H1 (cell line): ENCODE data around the gene FCER1A. TPM values are rescaled to one million over a fixed set of nuclear protein-coding genes. Genes with fewer than 3 reads are reported as not detected.

Experiments used
- ATF3 ChIP-seq: IDR thresholded peaks from 2 replicates; pipeline ENCODE4 v1.6.1; 2011; ENCODE audit warnings: low read depth, mild to moderate bottlenecking, low read length; ENCODE audit not compliant: insufficient read depth
- CHD1 ChIP-seq: IDR thresholded peaks from 2 replicates; pipeline ENCODE4 v1.6.1; 2012; ENCODE audit warnings: low read depth, low read length, improper control_type of control experiment
- CHD2 ChIP-seq: IDR thresholded peaks from 2 replicates; pipeline ENCODE4 v1.6.1; 2012; ENCODE audit warnings: low read length, improper control_type of control experiment
- CHD7 ChIP-seq: fragments of 300-600 bp; sonication (generic); IDR thresholded peaks from 2 replicates; pipeline ENCODE4 v1.7.1; 2012; ENCODE audit warnings: low read length, moderate library complexity, mild to moderate bottlenecking, inconsistent platforms; ENCODE audit not compliant: insufficient replicate concordance
- E2F6 ChIP-seq: IDR thresholded peaks from 2 replicates; pipeline ENCODE4 v1.6.1; 2012; ENCODE audit warnings: inconsistent platforms
- FOSL1 ChIP-seq: IDR thresholded peaks from 2 replicates; pipeline ENCODE4 v1.6.1; 2011; ENCODE audit warnings: mild to moderate bottlenecking, low read depth, low read length, moderate library complexity; ENCODE audit not compliant: insufficient read depth
- POLR2A ChIP-seq, 2 experiments: IDR thresholded peaks; 1 replicate in 1 of 2; 2 replicates in 1 of 2; pipeline ENCODE4 v1.6.1; 2011; ENCODE audit warnings: low read depth in 2 of 2, low read length in 2 of 2, mild to moderate bottlenecking in 2 of 2; ENCODE audit errors: control extremely low read depth in 1 of 2
- POLR2AphosphoS5 ChIP-seq: IDR thresholded peaks from 2 replicates; pipeline ENCODE4 v1.6.1; 2011; ENCODE audit warnings: low read depth, low read length
- SUZ12 ChIP-seq: fragments of 200-600 bp; sonication (generic); IDR thresholded peaks from 2 replicates; pipeline ENCODE4 v1.6.1; 2012; ENCODE audit warnings: mild to moderate bottlenecking, inconsistent platforms, low read length, moderate library complexity, mixed read lengths
- ZNF274 ChIP-seq: IDR thresholded peaks from 2 replicates; pipeline ENCODE4 v1.7.0; 2012; ENCODE audit warnings: low read length, borderline replicate concordance; ENCODE audit errors: extremely low read depth
- polyA plus RNA-seq, 7 experiments: library from polyadenylated mRNA; depleted of rRNA in 3 of 7; stranded (reverse) in 5 of 7; unstranded in 2 of 7; fragments of >200 nt in 5 of 7; fragments of 200-250 nt in 2 of 7; gene quantifications; 1 replicate in 5 of 7; 2 replicates in 1 of 7; 4 replicates in 1 of 7; pipeline versions ENCODE4 v1.2.1 to v1.2.3, GENCODE V29; 2011 to 2013; ENCODE audit warnings: missing spikeins in 2 of 7, mixed read lengths in 2 of 7
- total RNA-seq: library from RNA; stranded (reverse); fragmentation: NEBNext Ultra II Directional; extraction: Animal tissue kit (Norgen Biotek cat#: 25700); gene quantifications from 2 replicates; pipeline ENCODE4 v1.2.1, GENCODE V29; 2021

The FCER1A gene
- total and polyA plus RNA-seq, 2 of the 8 experiments (the other 6 are each of a cell fraction or from before 2014, with no cell fraction given) = not detected

GRCh38 chr1:159296706-159297375 is 5.3 kb upstream of the FCER1A start (continued):
- TF ChIP-seq CHD7 (no peak), FOSL1 (no peak), CHD1 (no peak), POLR2A (IDR thresholded peaks at IDR 0.05; ENCODE audit: control extremely low read depth in 1 of 2, low read depth in 2 of 2, low read length in 2 of 2) (no peak), SUZ12 (no peak), ZNF274 (no peak), ATF3 (no peak), CHD2 (no peak), E2F6 (no peak), POLR2AphosphoS5 (no peak)
